Spleen (tissue), 11 donors: ENCODE data around the gene PACSIN2. TPM values are rescaled to one million over a fixed set of nuclear protein-coding genes. Genes with fewer than 3 reads are reported as not detected.
A peak's percentile ranks its signal among the peaks of the same experiment; 100 is the strongest.

Experiments
- DNase-seq: peaks from one replicate; pipeline ENCODE4 v3.0.0-alpha.2; 2020
- H3K27ac ChIP-seq, 8 donors: fragments of 200-600 bp; sonication (generic) in 7 of 8; 1 replicate in 4 of 8; 2 replicates in 4 of 8; pipeline versions ENCODE4 v1.5.0 to v1.8.0; 2016 to 2021; ENCODE audit warnings: inconsistent platforms in 4 of 8, mild to moderate bottlenecking in 4 of 8, moderate library complexity in 1 of 8
- H3K27me3 ChIP-seq, 7 donors: fragments of 200-600 bp; sonication (generic) in 6 of 7; replicated peaks in 1 of 7; 1 replicate in 4 of 7; 2 replicates in 3 of 7; pipeline versions ENCODE4 v1.5.0 to v1.8.0; 2016 to 2021; ENCODE audit warnings: inconsistent platforms in 3 of 7, mild to moderate bottlenecking in 1 of 7
- H3K36me3 ChIP-seq, 6 donors: fragments of 200-600 bp; sonication (generic) in 5 of 6; 1 replicate in 4 of 6; 2 replicates in 2 of 6; pipeline versions ENCODE4 v1.5.0 to v1.8.0; 2016 to 2021; ENCODE audit warnings: inconsistent platforms in 2 of 6
- H3K4me1 ChIP-seq, 6 donors: fragments of 200-600 bp; sonication (generic) in 5 of 6; 1 replicate in 3 of 6; 2 replicates in 3 of 6; pipeline versions ENCODE4 v1.5.0 to v1.8.0; 2016 to 2021; ENCODE audit warnings: inconsistent platforms in 3 of 6
- H3K4me3 ChIP-seq, 8 donors: fragments of 200-600 bp; sonication (generic) in 7 of 8; 1 replicate in 4 of 8; 2 replicates in 4 of 8; pipeline versions ENCODE4 v1.5.0 to v1.8.0; 2016 to 2021; ENCODE audit warnings: inconsistent platforms in 4 of 8, mild to moderate bottlenecking in 4 of 8, moderate library complexity in 2 of 8
- H3K9me3 ChIP-seq, 8 donors: fragments of 200-600 bp; sonication (generic) in 7 of 8; 1 replicate in 4 of 8; 2 replicates in 4 of 8; pipeline versions ENCODE4 v1.5.0 to v1.8.0; 2016 to 2021; ENCODE audit warnings: inconsistent platforms in 4 of 8
- POLR2A ChIP-seq, 3 donors: fragments of 450-650 bp; IDR thresholded peaks; one replicate each; pipeline ENCODE4 v1.5.1; 2017; ENCODE audit warnings: antibody characterized with exemption in 3 of 3, mild to moderate bottlenecking in 1 of 3
- POLR2AphosphoS5 ChIP-seq, 3 donors: sonication (generic); formaldehyde crosslinking; IDR thresholded peaks; one replicate each; pipeline ENCODE4 v1.5.1; 2017; ENCODE audit warnings: antibody characterized with exemption in 3 of 3
- WGBS, 5 donors: extraction: QIAGEN DNeasy Blood & Tissue Kit in 3 of 5; methylation state at CpG; one replicate each; pipeline versions ENCODE4 v1.1.5 to v1.1.7; 2013 to 2018; 5-methylcytosine and 5-hydroxymethylcytosine counted together
- intact Hi-C: fragments of 100-400 bp; cut with DNase I; formaldehyde crosslinking; loops from one replicate; pipeline ENCODE4 v1.15.0; 2023; ENCODE audit warnings: low total_unique reads
- polyA plus RNA-seq, 3 donors: library from polyadenylated mRNA; stranded (reverse); fragments of 200-250 nt; gene quantifications; one replicate each; pipeline ENCODE4 v1.2.1, GENCODE V29; 2013
- total RNA-seq, 7 donors: library from RNA; depleted of rRNA in 3 of 7; stranded (reverse); fragments of >200 nt in 3 of 7; fragmentation: NEBNext Ultra II Directional in 4 of 7; extraction: Animal tissue kit (Norgen Biotek cat#: 25700) in 4 of 7; gene quantifications; one replicate each; pipeline versions ENCODE4 v1.1.0 to v1.2.1, GENCODE V29; 2016 to 2021
- TF ChIP-seq, protein P1 (sequence below), 11 experiments: fragments of 200-600 bp in 7 of 11; fragments of 450-650 bp in 4 of 11; sonication (generic) in 4 of 11; IDR thresholded peaks in 8 of 11; conservative IDR thresholded peaks in 3 of 11; 1 replicate in 7 of 11; 2 replicates in 4 of 11; pipeline versions ENCODE4 v1.4.0 to v1.8.0; 2016 to 2021; ENCODE audit warnings: antibody characterized with exemption in 11 of 11, inconsistent platforms in 4 of 11, mild to moderate bottlenecking in 1 of 11
- donor health status: healthy with polysubstance abuse.
- donor health status: DM: no; HTN: no; CAD: no; lungs with moderate emphysema.
- donor health status: DM: no; HTN: no; CAD: no.
- donor health status: Bipolar disorder and iron deficiency.
- donor health status: healthy.
- donor health status: DM: no; HTN: no; CAD: no.
- donor health status: DM: yes; HTN: yes; CAD: no.

PACSIN2 gene
- total and polyA plus RNA-seq, 10 donors = 24.2 to 98.1 (median 64.2) TPM

DNA sequence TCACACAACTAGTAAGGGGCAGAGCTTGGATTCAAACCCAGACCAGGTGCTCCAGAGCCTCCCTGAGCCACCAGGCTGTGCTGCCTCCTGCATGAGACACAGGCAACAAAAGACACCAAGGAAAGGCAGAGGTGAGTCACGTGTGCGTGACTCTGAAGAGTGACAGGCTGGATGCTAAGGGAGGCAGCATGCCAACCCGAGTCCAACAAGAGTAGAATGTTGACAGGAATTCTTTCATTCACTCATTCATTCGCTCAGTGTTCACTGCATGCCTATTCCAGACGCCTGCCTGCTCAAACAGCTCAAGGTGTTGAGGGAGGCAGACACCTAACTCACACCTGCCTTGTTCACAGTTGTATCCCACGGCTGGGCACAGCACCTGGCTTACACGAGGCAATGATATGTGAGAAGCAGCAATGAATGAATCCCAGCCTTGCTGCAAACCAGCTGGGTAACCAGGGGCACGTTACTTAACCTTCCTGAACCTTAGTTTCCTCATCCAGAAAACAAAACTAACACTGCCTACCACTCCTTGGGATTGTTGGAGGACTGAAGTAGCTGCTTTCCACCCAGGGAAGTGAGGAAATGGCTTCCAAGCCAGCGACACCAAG lies 84.0 kb downstream of the PACSIN2 start:
- Histone ChIP-seq H3K36me3 (peaks cover 0 to 6% (median 0%) of the 10 kb centered on the region in 6 donors), H3K4me1 (peaks cover 41 to 100% (median 87%) of the 10 kb centered on the region in 6 donors), H3K27me3 (no peaks in the 10 kb centered on the region), H3K4me3 (peak overlapping the region in 2 of 8 donors; percentile 12 to 48), H3K27ac (peak overlapping the region in 7 of 8 donors; percentile 81 to 94 (median 89)), H3K9me3 (no peaks in the 10 kb centered on the region)
- WGBS, 5 donors = 56 to 78% (median 64%) methylated on average over 9 of the region's 9 CpGs
- peak; percentile 73 for DNase-seq
- no peak for TF ChIP-seq POLR2AphosphoS5 (IDR thresholded peaks at IDR 0.05)
- TF ChIP-seq, protein P1, sequence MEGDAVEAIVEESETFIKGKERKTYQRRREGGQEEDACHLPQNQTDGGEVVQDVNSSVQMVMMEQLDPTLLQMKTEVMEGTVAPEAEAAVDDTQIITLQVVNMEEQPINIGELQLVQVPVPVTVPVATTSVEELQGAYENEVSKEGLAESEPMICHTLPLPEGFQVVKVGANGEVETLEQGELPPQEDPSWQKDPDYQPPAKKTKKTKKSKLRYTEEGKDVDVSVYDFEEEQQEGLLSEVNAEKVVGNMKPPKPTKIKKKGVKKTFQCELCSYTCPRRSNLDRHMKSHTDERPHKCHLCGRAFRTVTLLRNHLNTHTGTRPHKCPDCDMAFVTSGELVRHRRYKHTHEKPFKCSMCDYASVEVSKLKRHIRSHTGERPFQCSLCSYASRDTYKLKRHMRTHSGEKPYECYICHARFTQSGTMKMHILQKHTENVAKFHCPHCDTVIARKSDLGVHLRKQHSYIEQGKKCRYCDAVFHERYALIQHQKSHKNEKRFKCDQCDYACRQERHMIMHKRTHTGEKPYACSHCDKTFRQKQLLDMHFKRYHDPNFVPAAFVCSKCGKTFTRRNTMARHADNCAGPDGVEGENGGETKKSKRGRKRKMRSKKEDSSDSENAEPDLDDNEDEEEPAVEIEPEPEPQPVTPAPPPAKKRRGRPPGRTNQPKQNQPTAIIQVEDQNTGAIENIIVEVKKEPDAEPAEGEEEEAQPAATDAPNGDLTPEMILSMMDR (IDR thresholded peaks at IDR 0.05 in 8 of 11, conservative IDR thresholded peaks at IDR 0.05 in 3 of 11) = no peak
- TF ChIP-seq POLR2A (IDR thresholded peaks at IDR 0.05) = no peak
- intact Hi-C loops = no loop called here

DNA sequence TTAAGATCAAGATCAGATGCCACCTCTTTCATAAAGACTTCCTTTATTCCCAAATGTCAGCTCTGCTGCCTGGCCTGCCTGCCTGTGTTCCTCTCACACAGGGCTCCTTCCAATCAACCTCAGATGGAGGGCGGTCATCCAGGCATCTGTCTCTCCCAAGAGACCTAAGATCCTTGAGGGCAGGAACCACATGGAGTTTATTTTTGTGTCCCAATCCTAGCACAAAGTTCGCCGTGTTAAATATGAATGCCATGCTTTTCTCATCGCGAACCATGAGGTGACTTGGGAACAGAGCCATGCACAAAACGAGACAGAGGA lies 85.2 kb downstream of the PACSIN2 start:
- WGBS, 5 donors = 51 to 67% (median 56%) methylated on average over 6 of the region's 6 CpGs
- peak; percentile 35 for DNase-seq

DNA sequence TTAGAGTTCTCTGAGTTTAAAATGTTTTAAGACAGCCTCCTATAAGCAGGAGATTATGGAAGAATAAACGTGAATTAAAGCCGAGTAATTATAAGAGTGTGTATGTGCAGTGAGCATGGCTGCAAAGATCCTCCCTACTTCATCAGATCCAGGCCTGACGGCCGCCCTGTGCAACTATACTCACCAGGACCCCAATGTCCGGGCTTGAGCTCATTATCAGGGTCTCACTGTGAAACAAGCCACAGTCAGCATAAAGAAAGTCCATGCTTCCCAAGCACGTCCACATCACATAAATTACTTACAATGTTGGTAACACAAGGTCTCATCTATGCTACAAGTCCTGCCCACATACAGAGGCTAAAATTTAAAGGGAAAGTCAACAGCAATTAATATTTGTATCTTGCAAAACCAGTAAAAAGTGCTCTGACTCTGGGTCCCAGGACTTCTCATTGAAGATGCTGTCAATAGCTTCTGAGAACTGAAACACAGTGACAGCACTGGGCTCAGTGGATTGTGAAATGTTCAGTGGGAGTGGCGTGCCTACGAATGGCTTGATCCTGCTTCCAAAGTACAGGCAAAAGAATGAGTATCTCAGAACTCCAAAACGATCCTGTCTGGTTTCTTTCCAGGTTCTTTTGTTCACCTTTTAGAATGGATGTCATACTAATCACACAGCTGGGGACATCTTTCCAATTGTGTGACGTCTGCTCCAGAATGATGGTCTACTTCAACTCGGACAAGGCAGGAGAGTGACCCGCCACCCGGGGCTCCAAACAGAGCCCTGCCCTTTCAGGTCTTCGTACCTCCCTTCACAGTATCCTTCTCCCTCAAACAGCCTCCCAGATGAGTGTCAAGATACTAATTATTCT lies 85.7 kb downstream of the PACSIN2 start:
- H3K36me3 ChIP-seq = peaks cover 0 to 6% (median 0%) of the 10 kb centered on the region in 6 donors
- no peaks in the 10 kb centered on the region for H3K9me3 ChIP-seq
- H3K4me1 ChIP-seq = peaks cover 37 to 100% (median 77%) of the 10 kb centered on the region in 6 donors
- TF ChIP-seq, protein P1 (IDR thresholded peaks at IDR 0.05 in 8 of 11, conservative IDR thresholded peaks at IDR 0.05 in 3 of 11) = no peak
- peak in 1 of 3 donors; percentile 25 for TF ChIP-seq POLR2AphosphoS5 (IDR thresholded peaks at IDR 0.05)
- no peak for TF ChIP-seq POLR2A (IDR thresholded peaks at IDR 0.05)
- peak overlapping the region in 7 of 8 donors; percentile 65 to 94 (median 86) for H3K27ac ChIP-seq
- H3K4me3 ChIP-seq = no peak overlapping the region
- WGBS, 5 donors = 73 to 75% (median 73%) methylated on average over 14 of the region's 14 CpGs
- no peaks in the 10 kb centered on the region for H3K27me3 ChIP-seq
- intact Hi-C loops = no loop called here
- peak; percentile 48 for DNase-seq

More for the DNA sequence above, 85.2 kb downstream of the PACSIN2 start:
- Histone ChIP-seq H3K27ac (peak overlapping the region; percentile 46 to 94 (median 86)), H3K27me3 (no peaks in the 10 kb centered on the region), H3K4me3 (no peak overlapping the region), H3K9me3 (no peaks in the 10 kb centered on the region), H3K4me1 (peaks cover 42 to 100% (median 82%) of the 10 kb centered on the region in 6 donors), H3K36me3 (peaks cover 0 to 6% (median 0%) of the 10 kb centered on the region in 6 donors)
- intact Hi-C loops = no loop called here
- TF ChIP-seq, protein P1 (IDR thresholded peaks at IDR 0.05 in 8 of 11, conservative IDR thresholded peaks at IDR 0.05 in 3 of 11) = no peak

DNA sequence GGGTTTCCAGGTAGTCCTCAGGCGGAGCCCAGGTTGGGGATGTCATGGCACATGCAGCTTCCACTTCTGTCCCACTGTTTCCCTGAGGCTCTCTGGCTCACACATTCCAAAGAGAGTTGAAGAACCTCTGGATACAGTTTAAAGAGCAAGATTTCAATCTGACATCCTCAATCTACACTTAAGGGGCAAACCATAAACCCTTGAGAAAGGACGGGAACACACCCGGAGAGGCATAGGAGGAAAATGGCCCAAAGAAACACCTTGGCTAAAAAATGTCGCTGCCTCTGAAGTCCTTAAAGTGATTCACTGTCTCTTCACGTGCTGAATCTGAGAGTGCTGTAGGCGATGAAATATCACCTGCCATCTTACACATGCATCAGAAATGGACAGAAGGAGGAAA lies 87.0 kb downstream of the PACSIN2 start:
- TF ChIP-seq POLR2AphosphoS5 (IDR thresholded peaks at IDR 0.05) (no peak), POLR2A (IDR thresholded peaks at IDR 0.05) (no peak)
- TF ChIP-seq, protein P1 (IDR thresholded peaks at IDR 0.05 in 8 of 11, conservative IDR thresholded peaks at IDR 0.05 in 3 of 11) = no peak
- Histone ChIP-seq H3K4me3 (no peak overlapping the region), H3K27me3 (no peaks in the 10 kb centered on the region), H3K4me1 (peaks cover 33 to 98% (median 74%) of the 10 kb centered on the region in 6 donors), H3K27ac (peak overlapping the region in 2 of 8 donors; percentile 7 to 94), H3K36me3 (peaks cover 0 to 6% (median 0%) of the 10 kb centered on the region in 6 donors), H3K9me3 (no peaks in the 10 kb centered on the region)
- 79 to 95% (median 87%) methylated on average over 6 of the region's 6 CpGs for WGBS, 5 donors
- DNase-seq = no peak
- intact Hi-C loops = no loop called here
